Astrocyte (in vitro differentiated cells and primary cell): ENCODE data around the gene SPRED3.

Experiments
- EZH2 ChIP-seq: IDR thresholded peaks from 2 replicates; pipeline ENCODE4 v1.6.1; 2012; ENCODE audit warnings: mild to moderate bottlenecking, low read length, inconsistent platforms; ENCODE audit not compliant: insufficient read depth
- TF ChIP-seq, protein P1 (sequence below): IDR thresholded peaks from 2 replicates; pipeline ENCODE4 v1.5.1; 2011; ENCODE audit warnings: low read depth, mild to moderate bottlenecking, inconsistent platforms, low read length, moderate library complexity; ENCODE audit not compliant: insufficient read depth

DNA sequence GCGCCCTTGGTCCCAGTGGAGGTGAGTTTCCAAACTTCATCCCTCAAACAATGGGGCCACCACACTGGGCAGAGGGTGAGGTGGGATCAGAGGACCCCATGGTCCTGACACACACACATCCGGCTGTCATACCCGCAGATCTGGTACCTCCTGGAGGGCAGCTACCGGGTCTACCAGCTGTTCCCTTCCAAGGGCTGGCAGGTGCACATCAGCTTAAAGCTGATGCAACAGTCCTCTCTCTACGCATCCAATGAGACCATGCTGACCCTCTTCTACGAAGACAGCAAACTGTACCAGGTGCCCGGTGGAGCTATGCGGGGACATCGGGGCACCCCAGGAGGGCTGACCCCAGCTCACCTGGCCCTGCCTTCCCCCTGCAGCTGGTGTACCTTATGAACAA lies 28.1 kb upstream of the SPRED3 start:
- TF ChIP-seq, protein P1, sequence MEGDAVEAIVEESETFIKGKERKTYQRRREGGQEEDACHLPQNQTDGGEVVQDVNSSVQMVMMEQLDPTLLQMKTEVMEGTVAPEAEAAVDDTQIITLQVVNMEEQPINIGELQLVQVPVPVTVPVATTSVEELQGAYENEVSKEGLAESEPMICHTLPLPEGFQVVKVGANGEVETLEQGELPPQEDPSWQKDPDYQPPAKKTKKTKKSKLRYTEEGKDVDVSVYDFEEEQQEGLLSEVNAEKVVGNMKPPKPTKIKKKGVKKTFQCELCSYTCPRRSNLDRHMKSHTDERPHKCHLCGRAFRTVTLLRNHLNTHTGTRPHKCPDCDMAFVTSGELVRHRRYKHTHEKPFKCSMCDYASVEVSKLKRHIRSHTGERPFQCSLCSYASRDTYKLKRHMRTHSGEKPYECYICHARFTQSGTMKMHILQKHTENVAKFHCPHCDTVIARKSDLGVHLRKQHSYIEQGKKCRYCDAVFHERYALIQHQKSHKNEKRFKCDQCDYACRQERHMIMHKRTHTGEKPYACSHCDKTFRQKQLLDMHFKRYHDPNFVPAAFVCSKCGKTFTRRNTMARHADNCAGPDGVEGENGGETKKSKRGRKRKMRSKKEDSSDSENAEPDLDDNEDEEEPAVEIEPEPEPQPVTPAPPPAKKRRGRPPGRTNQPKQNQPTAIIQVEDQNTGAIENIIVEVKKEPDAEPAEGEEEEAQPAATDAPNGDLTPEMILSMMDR, result no peak
- no peak for TF ChIP-seq EZH2
